Astrocyte of the spinal cord (primary cell): ENCODE results near the gene ZNF474.

Source experiments
- DNase-seq: peaks from one replicate; pipeline ENCODE4 v3.0.0; 2011; ENCODE audit warnings: low read depth, low spot score
- H3K4me3 ChIP-seq: 2 replicates; pipeline ENCODE4 v1.5.1; 2011; ENCODE audit warnings: low read depth, mild to moderate bottlenecking, low read length, moderate library complexity
- CTCF ChIP-seq: IDR thresholded peaks from 2 replicates; pipeline ENCODE4 v1.5.1; 2012; ENCODE audit warnings: low read depth, mild to moderate bottlenecking, low read length, inconsistent platforms
- in situ Hi-C: cut with HindIII; loops from 2 replicates; pipeline ENCODE4 v1.10.0; 2017; ENCODE audit warnings: low sequenced_read_pairs

The ZNF474 gene

GRCh38 chr5:122183098-122183787 is 53.9 kb downstream of the ZNF474 start:
- TF ChIP-seq CTCF, result no peak
- DNase-seq, result peak; percentile 89
- in situ Hi-C loops, result no loop called here
- H3K4me3 ChIP-seq, result no peak overlapping the region

GRCh38 chr5:122183788-122184170 is 54.4 kb downstream of the ZNF474 start:
- H3K4me3 ChIP-seq, result no peak overlapping the region
- TF ChIP-seq CTCF, result no peak
- in situ Hi-C loops, result no loop called here
- no peak for DNase-seq

- TF ChIP-seq CTCF, result no peak
- no peak overlapping the region for H3K4me3 ChIP-seq
- in situ Hi-C loops, result no loop called here
- no peak for DNase-seq
These were observed 55.4 kb downstream of the ZNF474 start for GRCh38 chr5:122184676-122185255.

- TF ChIP-seq CTCF, result no peak
- in situ Hi-C loops, result no loop called here
- no peak overlapping the region for H3K4me3 ChIP-seq
- DNase-seq, result no peak
These were observed 58.1 kb downstream of the ZNF474 start for GRCh38 chr5:122187426-122187825.

GRCh38 chr5:122190156-122190555 is 60.8 kb downstream of the ZNF474 start:
- in situ Hi-C loops, result no loop called here
- no peak for TF ChIP-seq CTCF
- H3K4me3 ChIP-seq, result no peak overlapping the region
- DNase-seq, result no peak

- in situ Hi-C loops, result no loop called here
- TF ChIP-seq CTCF, result peak; percentile 57
- no peak overlapping the region for H3K4me3 ChIP-seq
- DNase-seq, result peak; percentile 78
These were observed 63.5 kb downstream of the ZNF474 start for GRCh38 chr5:122192497-122193496.
